DMS153 (cell line): ENCODE data around the gene ABL2.
"Not testable (repeated sequence)": the region's sequence is repeated elsewhere in the genome, so short reads cannot be mapped to it uniquely, and the experiment has no call there.

Source experiments
- DNase-seq: peaks from one replicate; lab custom pipeline; 2025; lab: John Stamatoyannopoulos, UW

The ABL2 gene

GRCh38 chr1:179169616-179170467 is 59.6 kb downstream of the ABL2 start:
- no peak for DNase-seq

GRCh38 chr1:179168536-179168935 is 60.9 kb downstream of the ABL2 start:
- DNase-seq, result no peak

GRCh38 chr1:179167955-179168354 is 61.5 kb downstream of the ABL2 start:
- DNase-seq, result no peak

- DNase-seq, result no peak
These were observed 62.1 kb downstream of the ABL2 start for GRCh38 chr1:179167418-179167777.

GRCh38 chr1:179166663-179167417 is 62.6 kb downstream of the ABL2 start:
- DNase-seq, result no peak

- DNase-seq, result no peak
These were observed 65.0 kb downstream of the ABL2 start for GRCh38 chr1:179164494-179164893.

- no peak for DNase-seq
These were observed 72.8 kb downstream of the ABL2 start for GRCh38 chr1:179156708-179157107.

GRCh38 chr1:179156026-179156425 is 73.5 kb downstream of the ABL2 start:
- no peak for DNase-seq

GRCh38 chr1:179155615-179156014 is 73.9 kb downstream of the ABL2 start:
- no peak for DNase-seq

GRCh38 chr1:179154437-179154836 is 75.0 kb downstream of the ABL2 start:
- no peak for DNase-seq

GRCh38 chr1:179153217-179153616 is 76.3 kb downstream of the ABL2 start:
- no peak for DNase-seq

GRCh38 chr1:179151908-179152682 is 77.4 kb downstream of the ABL2 start:
- no peak for DNase-seq

GRCh38 chr1:179146911-179147310 is 82.6 kb downstream of the ABL2 start:
- DNase-seq, result no peak

GRCh38 chr1:179146476-179146875 is 83.0 kb downstream of the ABL2 start:
- no peak for DNase-seq

GRCh38 chr1:179145521-179145920 is 84.0 kb downstream of the ABL2 start:
- no peak for DNase-seq

GRCh38 chr1:179144626-179145025 is 84.9 kb downstream of the ABL2 start:
- no peak for DNase-seq

- no peak for DNase-seq
These were observed 86.2 kb downstream of the ABL2 start for GRCh38 chr1:179143322-179143721.

GRCh38 chr1:179142889-179143299 is 86.6 kb downstream of the ABL2 start:
- no peak for DNase-seq

- no peak for DNase-seq
These were observed 87.8 kb downstream of the ABL2 start for GRCh38 chr1:179141592-179142251.

GRCh38 chr1:179138755-179139154 is 90.7 kb downstream of the ABL2 start:
- DNase-seq, result not testable (repeated sequence)

GRCh38 chr1:179137617-179138255 is 91.7 kb downstream of the ABL2 start:
- no peak for DNase-seq
